ENCODE measurements around the gene TMEM52B.
"Not testable (repeated sequence)": the region's sequence is repeated elsewhere in the genome, so short reads cannot be mapped to it uniquely, and the experiment has no call there.

TMEM52B gene

GRCh38 chr12:10171973-10172728 lies 6.7 kb upstream of the TMEM52B start, which contains the start of gene OLR1:
Gene OLR1 (minus strand): TSS chr12:10172132. CDS start chr12:10172077, 55 bp downstream.
- DNase-seq = no peak

GRCh38 chr12:10174986-10175614 lies 3.7 kb upstream of the TMEM52B start:
- DNase-seq = no peak

- DNase-seq = no peak
These were observed 2.8 kb upstream of the TMEM52B start for GRCh38 chr12:10175846-10176636.

GRCh38 chr12:10179776-10180181 lies 947 bp downstream of the TMEM52B start:
- DNase-seq = no peak

- DNase-seq = no peak
These were observed 3.7 kb downstream of the TMEM52B start for GRCh38 chr12:10182354-10183049.

- DNase-seq = no peak
These were observed 5.5 kb downstream of the TMEM52B start for GRCh38 chr12:10184261-10184843.

- DNase-seq = no peak
These were observed 7.5 kb downstream of the TMEM52B start for GRCh38 chr12:10186299-10186698.

- not testable (repeated sequence) for DNase-seq
These were observed 8.1 kb downstream of the TMEM52B start for GRCh38 chr12:10186958-10187357.

- DNase-seq = no peak
These were observed 10.8 kb downstream of the TMEM52B start for GRCh38 chr12:10189653-10190052.

- peak; percentile 21 for DNase-seq
These were observed 11.9 kb downstream of the TMEM52B start for GRCh38 chr12:10190558-10191388.

GRCh38 chr12:10191865-10192264 lies 13.0 kb downstream of the TMEM52B start:
- DNase-seq = no peak

GRCh38 chr12:10194160-10194670 lies 15.4 kb downstream of the TMEM52B start:
- DNase-seq = no peak

GRCh38 chr12:10196210-10196609 lies 17.4 kb downstream of the TMEM52B start:
- DNase-seq = no peak

- DNase-seq = no peak
These were observed 19.0 kb downstream of the TMEM52B start for GRCh38 chr12:10197879-10198278.

GRCh38 chr12:10204495-10204894 lies 25.7 kb downstream of the TMEM52B start:
- DNase-seq = not testable (repeated sequence)

GRCh38 chr12:10205220-10205807 lies 26.5 kb downstream of the TMEM52B start:
- DNase-seq = no peak

- no peak for DNase-seq
These were observed 28.3 kb downstream of the TMEM52B start for GRCh38 chr12:10207136-10207535.

GRCh38 chr12:10210225-10210624 lies 31.4 kb downstream of the TMEM52B start:
- no peak for DNase-seq

- no peak for DNase-seq
These were observed 32.5 kb downstream of the TMEM52B start for GRCh38 chr12:10211101-10211939.

All from NCI-H1436 (cell line).